K562 (cell line): ENCODE data around the gene NQO2. TPM values are rescaled to one million over a fixed set of nuclear protein-coding genes. Genes with fewer than 3 reads are reported as not detected.
A peak's percentile ranks its signal among the peaks of the same experiment; 100 is the strongest.

Source experiments
- BDP1 ChIP-seq: IDR thresholded peaks from 3 replicates; pipeline ENCODE4 v1.6.1; 2011; ENCODE audit not compliant: insufficient read length, insufficient read depth
- EWSR1 ChIP-seq: fragments of 450-650 bp; IDR thresholded peaks from 2 replicates; pipeline ENCODE4 v1.6.1; 2018; ENCODE audit warnings: borderline replicate concordance, mild to moderate bottlenecking, low read depth, moderate library complexity; ENCODE audit not compliant: partially characterized antibody
- GATA2 ChIP-seq: sonication (generic); formaldehyde crosslinking; IDR thresholded peaks from 2 replicates; pipeline ENCODE4 v1.4.0; 2020; ENCODE audit warnings: mild to moderate bottlenecking, missing genetic modification reagents
- NBN ChIP-seq: fragments of 450-650 bp; IDR thresholded peaks from 2 replicates; pipeline ENCODE4 v1.6.1; 2016; ENCODE audit warnings: low read depth, mild to moderate bottlenecking
- NCOA4 ChIP-seq: fragments of 450-650 bp; IDR thresholded peaks from 2 replicates; pipeline ENCODE4 v1.6.1; 2018; ENCODE audit warnings: mild to moderate bottlenecking; ENCODE audit not compliant: partially characterized antibody
- NONO ChIP-seq, 2 experiments: fragments of 200-400 bp in 1 of 2; fragments of 450-650 bp in 1 of 2; formaldehyde crosslinking in 1 of 2; IDR thresholded peaks; 2 replicates each; pipeline ENCODE4 v1.6.1; 2017; ENCODE audit warnings: low read depth in 2 of 2, mild to moderate bottlenecking in 2 of 2, moderate library complexity in 2 of 2, low read length in 1 of 2
- NR1H2 ChIP-seq: sonication (generic); formaldehyde crosslinking; IDR thresholded peaks from 2 replicates; pipeline ENCODE4 v1.4.0; 2020; ENCODE audit warnings: mild to moderate bottlenecking, missing genetic modification reagents
- SMC3 ChIP-seq: conservative IDR thresholded peaks from 2 replicates; pipeline ENCODE4 v1.6.1; 2011; ENCODE audit warnings: low read depth, low read length, improper control_type of control experiment; ENCODE audit not compliant: insufficient read depth
- TRIM24 ChIP-seq, 2 experiments: fragments of 450-650 bp; IDR thresholded peaks; 2 replicates each; pipeline ENCODE4 v1.6.1; 2016
- ZBTB43 ChIP-seq: sonication (generic); formaldehyde crosslinking; IDR thresholded peaks from 2 replicates; pipeline ENCODE4 v1.8.0; 2023; ENCODE audit warnings: mild to moderate bottlenecking, missing genetic modification reagents
- ZFP30 ChIP-seq: fragments of 250-450 bp; sonication (Bioruptor Pico); IDR thresholded peaks from 2 replicates; pipeline ENCODE4 v1.8.0; 2022; ENCODE audit warnings: moderate library complexity, mild to moderate bottlenecking, inconsistent platforms, borderline replicate concordance
- ZKSCAN1 ChIP-seq: fragments of 150-350 bp; IDR thresholded peaks from 2 replicates; pipeline ENCODE4 v1.6.1; 2016; ENCODE audit warnings: low read depth, low read length
- ZNF121 ChIP-seq: sonication (generic); formaldehyde crosslinking; conservative IDR thresholded peaks from 2 replicates; pipeline ENCODE4 v1.8.0; 2022; ENCODE audit warnings: missing genetic modification reagents
- ZNF354B ChIP-seq: fragments of 250-450 bp; sonication (Bioruptor Pico); IDR thresholded peaks from 2 replicates; pipeline ENCODE4 v1.4.0; 2020
- ZNF507 ChIP-seq: conservative IDR thresholded peaks from 2 replicates; pipeline ENCODE4 v1.6.1; 2017; ENCODE audit warnings: missing genetic modification characterization, missing compliant biosample characterization
- ZNF586 ChIP-seq: fragments of 450-650 bp; formaldehyde crosslinking; conservative IDR thresholded peaks from 2 replicates; pipeline ENCODE4 v1.4.0; 2020; ENCODE audit warnings: mild to moderate bottlenecking, moderate library complexity
- ZNF77 ChIP-seq: fragments of 250-450 bp; sonication (Bioruptor Pico); IDR thresholded peaks from 2 replicates; pipeline ENCODE4 v1.5.0; 2020
- polyA plus RNA-seq, 8 experiments: library from polyadenylated mRNA; depleted of rRNA in 4 of 8; stranded (reverse) in 5 of 8; unstranded in 3 of 8; fragments of >200 nt; fragmentation: Nextera tagmentation in 2 of 8; fragmentation: Illumina TruSeq in 1 of 8; extraction: Ambion mirVana in 2 of 8; extraction: Trizol in 1 of 8; gene quantifications; 2 replicates each; pipeline versions ENCODE4 v1.2.1 to v1.2.3, GENCODE V29; 2011 to 2014; ENCODE audit warnings: inconsistent platforms in 1 of 8, missing spikeins in 1 of 8
- total RNA-seq, 7 experiments: library from RNA; depleted of rRNA in 6 of 7; stranded (reverse); fragments of >200 nt in 6 of 7; fragmentation: Illumina TruSeq in 2 of 7; extraction: Trizol in 2 of 7; gene quantifications; 2 replicates each; pipeline versions ENCODE4 v1.2.1 to v1.2.3, GENCODE V29; 2011 to 2021; ENCODE audit warnings: low replicate concordance in 1 of 7
- TF ChIP-seq, protein P1 (sequence below): fragments of 200-400 bp; formaldehyde crosslinking; IDR thresholded peaks from 2 replicates; pipeline ENCODE4 v1.6.1; 2017; ENCODE audit warnings: mild to moderate bottlenecking, low read depth, low read length, moderate library complexity
- TF ChIP-seq, protein P2 (sequence below): fragments of 450-650 bp; IDR thresholded peaks from 2 replicates; pipeline ENCODE4 v1.6.1; 2016; ENCODE audit warnings: mild to moderate bottlenecking
- TF ChIP-seq, protein P3 (sequence below), 2 experiments: IDR thresholded peaks; 2 replicates each; pipeline ENCODE4 v1.6.1; 2011; ENCODE audit warnings: borderline replicate concordance in 1 of 2, control low read depth in 1 of 2, low read depth in 1 of 2, low read length in 1 of 2, mild to moderate bottlenecking in 1 of 2, mixed read lengths in 1 of 2, moderate library complexity in 1 of 2; ENCODE audit not compliant: insufficient read depth in 1 of 2, insufficient read length in 1 of 2, poor library complexity in 1 of 2, severe bottlenecking in 1 of 2; ENCODE audit errors: extremely low read depth in 1 of 2

Gene NQO2
- total and polyA plus RNA-seq, 9 of the 15 experiments (the other 6 are each of a cell fraction or from before 2014, with no cell fraction given), result 54.6 to 214 (median 116) TPM

GRCh38 chr6:2999618-3000557 is at the start of gene NQO2 (continued):
- TF ChIP-seq, protein P1, sequence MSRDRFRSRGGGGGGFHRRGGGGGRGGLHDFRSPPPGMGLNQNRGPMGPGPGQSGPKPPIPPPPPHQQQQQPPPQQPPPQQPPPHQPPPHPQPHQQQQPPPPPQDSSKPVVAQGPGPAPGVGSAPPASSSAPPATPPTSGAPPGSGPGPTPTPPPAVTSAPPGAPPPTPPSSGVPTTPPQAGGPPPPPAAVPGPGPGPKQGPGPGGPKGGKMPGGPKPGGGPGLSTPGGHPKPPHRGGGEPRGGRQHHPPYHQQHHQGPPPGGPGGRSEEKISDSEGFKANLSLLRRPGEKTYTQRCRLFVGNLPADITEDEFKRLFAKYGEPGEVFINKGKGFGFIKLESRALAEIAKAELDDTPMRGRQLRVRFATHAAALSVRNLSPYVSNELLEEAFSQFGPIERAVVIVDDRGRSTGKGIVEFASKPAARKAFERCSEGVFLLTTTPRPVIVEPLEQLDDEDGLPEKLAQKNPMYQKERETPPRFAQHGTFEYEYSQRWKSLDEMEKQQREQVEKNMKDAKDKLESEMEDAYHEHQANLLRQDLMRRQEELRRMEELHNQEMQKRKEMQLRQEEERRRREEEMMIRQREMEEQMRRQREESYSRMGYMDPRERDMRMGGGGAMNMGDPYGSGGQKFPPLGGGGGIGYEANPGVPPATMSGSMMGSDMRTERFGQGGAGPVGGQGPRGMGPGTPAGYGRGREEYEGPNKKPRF, result no peak
- TF ChIP-seq ZNF507, result no peak
- no peak for TF ChIP-seq NR1H2
- peak in 1 of 2 experiments; percentile 90; a peak in 2 of 4 replicates for TF ChIP-seq NONO (IDR thresholded peaks at IDR 0.05; ENCODE audit: low read depth in 2 of 2, low read length in 1 of 2)
- no peak for TF ChIP-seq ZNF77
- 0 out of 2 replicates have a peak, but pooled peaks have one; percentile 7 for TF ChIP-seq ZKSCAN1
- TF ChIP-seq ZNF354B, result no peak
- peak; percentile 43; the same call in 1 of the 2 replicates for TF ChIP-seq NBN
- no peak for TF ChIP-seq NCOA4
- TF ChIP-seq, protein P2, sequence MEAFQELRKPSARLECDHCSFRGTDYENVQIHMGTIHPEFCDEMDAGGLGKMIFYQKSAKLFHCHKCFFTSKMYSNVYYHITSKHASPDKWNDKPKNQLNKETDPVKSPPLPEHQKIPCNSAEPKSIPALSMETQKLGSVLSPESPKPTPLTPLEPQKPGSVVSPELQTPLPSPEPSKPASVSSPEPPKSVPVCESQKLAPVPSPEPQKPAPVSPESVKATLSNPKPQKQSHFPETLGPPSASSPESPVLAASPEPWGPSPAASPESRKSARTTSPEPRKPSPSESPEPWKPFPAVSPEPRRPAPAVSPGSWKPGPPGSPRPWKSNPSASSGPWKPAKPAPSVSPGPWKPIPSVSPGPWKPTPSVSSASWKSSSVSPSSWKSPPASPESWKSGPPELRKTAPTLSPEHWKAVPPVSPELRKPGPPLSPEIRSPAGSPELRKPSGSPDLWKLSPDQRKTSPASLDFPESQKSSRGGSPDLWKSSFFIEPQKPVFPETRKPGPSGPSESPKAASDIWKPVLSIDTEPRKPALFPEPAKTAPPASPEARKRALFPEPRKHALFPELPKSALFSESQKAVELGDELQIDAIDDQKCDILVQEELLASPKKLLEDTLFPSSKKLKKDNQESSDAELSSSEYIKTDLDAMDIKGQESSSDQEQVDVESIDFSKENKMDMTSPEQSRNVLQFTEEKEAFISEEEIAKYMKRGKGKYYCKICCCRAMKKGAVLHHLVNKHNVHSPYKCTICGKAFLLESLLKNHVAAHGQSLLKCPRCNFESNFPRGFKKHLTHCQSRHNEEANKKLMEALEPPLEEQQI, result no peak
- TF ChIP-seq SMC3, result 0 out of 2 replicates have a peak, but pooled peaks have one; percentile 25
- TF ChIP-seq BDP1, result no peak
- TF ChIP-seq, protein P3, sequence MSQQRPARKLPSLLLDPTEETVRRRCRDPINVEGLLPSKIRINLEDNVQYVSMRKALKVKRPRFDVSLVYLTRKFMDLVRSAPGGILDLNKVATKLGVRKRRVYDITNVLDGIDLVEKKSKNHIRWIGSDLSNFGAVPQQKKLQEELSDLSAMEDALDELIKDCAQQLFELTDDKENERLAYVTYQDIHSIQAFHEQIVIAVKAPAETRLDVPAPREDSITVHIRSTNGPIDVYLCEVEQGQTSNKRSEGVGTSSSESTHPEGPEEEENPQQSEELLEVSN (IDR thresholded peaks at IDR 0.05; ENCODE audit: borderline replicate concordance in 1 of 2, extremely low read depth in 1 of 2, insufficient read depth in 1 of 2, insufficient read length in 1 of 2, low read depth in 1 of 2, low read length in 1 of 2, poor library complexity in 1 of 2, severe bottlenecking in 1 of 2), result peak; percentile 11 to 56
- TF ChIP-seq EWSR1, result no peak
- no peak for TF ChIP-seq GATA2 (CRISPR knock-in tag)
- no peak for TF ChIP-seq ZNF586
- no peak; a peak in 1 of 4 replicates for TF ChIP-seq TRIM24 (IDR thresholded peaks at IDR 0.05)
- no peak for TF ChIP-seq ZNF121 (CRISPR knock-in tag)
- TF ChIP-seq ZFP30 (CRISPR knock-in tag), result no peak
- no peak for TF ChIP-seq ZBTB43 (CRISPR knock-in tag)
